ENCODE measurements around the gene PRICKLE3. TPM values are rescaled to one million over a fixed set of nuclear protein-coding genes. Genes with fewer than 3 reads are reported as not detected.

Gene PRICKLE3
- total RNA-seq, 2 donors from 2014 or later, result 10.7 to 12.0 TPM

DNA sequence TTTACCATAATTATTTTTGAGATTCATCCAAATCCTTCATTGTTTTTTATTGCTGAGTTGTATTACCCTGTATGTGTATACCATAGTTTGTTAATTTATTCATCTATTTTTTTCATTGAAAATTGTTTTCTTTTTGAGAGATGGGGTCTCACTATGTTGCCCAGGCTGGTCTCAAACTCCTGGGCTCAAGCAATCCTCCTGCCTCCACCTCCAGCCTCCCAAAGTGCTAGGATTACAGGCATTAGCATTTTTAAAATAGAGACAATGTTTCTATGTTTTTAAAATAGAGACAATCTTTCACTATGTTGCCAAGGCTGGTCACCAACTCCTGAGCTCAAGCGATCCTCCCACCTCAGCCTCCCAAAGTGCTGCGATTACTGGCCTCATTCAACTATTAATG is 25.3 kb downstream of the PRICKLE3 start:
- no CpG with 5 or more reads among the region's 2 CpGs for WGBS, 2 experiments (ENCODE audit: insufficient coverage in 1 of 2, insufficient read length in 1 of 2)
- Histone ChIP-seq H3K9me3 (ENCODE audit: control insufficient read depth, low read length) (no peaks in the 10 kb centered on the region), H3K4me3 (ENCODE audit: low read length) (no peak overlapping the region), H3K4me1 (ENCODE audit: control insufficient read depth, insufficient read depth, low read length) (no peaks in the 10 kb centered on the region), H3K36me3 (ENCODE audit: control insufficient read depth, insufficient read depth, low read length) (no peaks in the 10 kb centered on the region), H3K27me3 (ENCODE audit: control insufficient read depth, insufficient read depth, low read length, poor library complexity, severe bottlenecking) (peaks cover 6% of the 10 kb centered on the region), H3K27ac (ENCODE audit: low read depth, low read length) (no peak overlapping the region), H3K9ac (ENCODE audit: extremely low read depth, low read length, poor library complexity, severe bottlenecking) (no peak overlapping the region)
- Mint-ChIP-seq H3K36me3 (ENCODE audit: low read depth) (no peaks in the 10 kb centered on the region), H3K27me3 (ENCODE audit: insufficient read depth) (peaks cover 54% of the 10 kb centered on the region), H3K4me3 (no peak overlapping the region), H3K9me3 (peaks cover 63% of the 10 kb centered on the region), H3K27ac (no peak overlapping the region), H3K4me1 (no peaks in the 10 kb centered on the region)
- no peak for TF ChIP-seq CTCF (conservative IDR thresholded peaks at IDR 0.05)
- no peak for DNase-seq

DNA sequence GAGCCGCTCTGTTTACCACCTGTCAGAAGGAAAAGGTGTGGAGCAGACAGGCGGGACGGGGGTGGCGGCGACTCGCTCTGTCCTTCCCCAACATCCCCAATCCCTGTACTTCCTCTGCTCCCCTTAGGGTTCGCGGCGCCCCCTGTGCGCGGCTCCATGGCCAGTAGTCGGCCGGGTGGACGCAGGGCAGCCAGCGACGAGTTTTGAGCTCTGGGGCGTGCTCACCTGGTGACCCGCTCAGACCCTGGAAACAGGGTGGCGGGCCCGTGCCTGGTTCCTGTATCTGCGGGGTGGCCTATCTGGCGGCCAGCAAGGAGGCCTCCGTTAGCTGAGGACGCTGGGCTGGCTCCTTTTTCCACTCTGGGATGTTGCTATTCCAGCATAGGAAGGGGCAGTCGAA is 29.0 kb downstream of the PRICKLE3 start:
- no peak for TF ChIP-seq CTCF (conservative IDR thresholded peaks at IDR 0.05)
- H3K9ac ChIP-seq (ENCODE audit: extremely low read depth, low read length, poor library complexity, severe bottlenecking), result no peak overlapping the region
- Mint-ChIP-seq H3K36me3 (ENCODE audit: low read depth) (no peaks in the 10 kb centered on the region), H3K27me3 (ENCODE audit: insufficient read depth) (peaks cover 38% of the 10 kb centered on the region), H3K4me1 (no peaks in the 10 kb centered on the region), H3K27ac (no peak overlapping the region), H3K9me3 (peaks cover 62% of the 10 kb centered on the region), H3K4me3 (peak overlapping the region; percentile 74)
- 84 to 90% methylated on average over 2 to 21 of the region's 25 CpGs for WGBS, 2 experiments (ENCODE audit: insufficient coverage in 1 of 2, insufficient read length in 1 of 2)
- no peaks in the 10 kb centered on the region for H3K36me3 ChIP-seq (ENCODE audit: control insufficient read depth, insufficient read depth, low read length)
- H3K27me3 ChIP-seq (ENCODE audit: control insufficient read depth, insufficient read depth, low read length, poor library complexity, severe bottlenecking), result no peaks in the 10 kb centered on the region
- no peak overlapping the region for H3K4me3 ChIP-seq (ENCODE audit: low read length)
- H3K4me1 ChIP-seq (ENCODE audit: control insufficient read depth, insufficient read depth, low read length), result no peaks in the 10 kb centered on the region
- peak; percentile 57 for DNase-seq
- no peak overlapping the region for H3K27ac ChIP-seq (ENCODE audit: low read depth, low read length)
- no peaks in the 10 kb centered on the region for H3K9me3 ChIP-seq (ENCODE audit: control insufficient read depth, low read length)

DNA sequence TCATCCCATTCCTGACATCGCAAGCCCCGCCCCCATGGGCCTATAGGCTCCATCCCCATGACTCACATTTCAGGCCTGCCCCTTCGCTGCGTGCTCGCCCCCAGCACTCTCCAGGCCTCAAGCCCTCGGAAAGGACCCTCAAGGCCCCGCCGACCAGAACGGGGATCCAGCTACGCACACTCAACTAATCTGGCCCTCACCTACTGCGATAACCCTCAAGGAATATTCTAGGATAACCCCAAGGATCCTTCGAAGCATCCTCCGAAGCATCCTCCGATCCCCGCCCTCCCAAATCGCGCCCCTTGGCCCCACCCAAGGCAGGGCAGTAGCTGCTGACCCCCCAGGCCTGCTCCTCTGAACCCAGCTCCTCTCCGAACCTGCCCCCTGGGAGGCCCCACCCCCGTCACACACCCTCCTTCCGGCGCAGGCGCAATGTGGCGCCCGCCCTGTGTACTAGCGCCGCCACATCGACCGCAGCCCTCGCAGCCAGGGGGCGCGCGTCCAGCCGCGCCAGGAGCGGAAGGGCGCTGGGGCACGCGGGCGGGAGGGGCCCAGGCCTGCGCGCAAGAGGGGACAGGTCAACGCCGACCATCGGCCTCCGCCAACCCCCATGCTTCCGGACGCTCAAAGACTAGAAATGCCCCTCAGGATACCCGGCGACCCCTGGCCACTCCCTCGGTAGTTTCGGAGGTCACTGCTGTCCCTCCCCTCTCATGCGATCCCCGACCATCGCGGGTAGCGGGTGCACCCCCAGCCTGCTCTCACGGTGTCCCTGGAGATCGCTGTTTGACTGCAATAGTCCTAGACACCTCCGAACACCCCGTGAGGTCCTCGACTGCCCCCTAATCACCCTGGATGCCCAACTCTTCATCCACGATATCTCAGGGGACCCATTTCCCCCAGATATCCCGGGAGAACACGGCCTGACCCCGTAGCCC is 30.0 kb downstream of the PRICKLE3 start:
- H3K9ac ChIP-seq (ENCODE audit: extremely low read depth, low read length, poor library complexity, severe bottlenecking), result peak overlapping the region; percentile 67
- peak; percentile 90 for DNase-seq
- H3K4me3 Mint-ChIP-seq, result peak overlapping the region; percentile 74
- H3K27me3 ChIP-seq (ENCODE audit: control insufficient read depth, insufficient read depth, low read length, poor library complexity, severe bottlenecking), result no peaks in the 10 kb centered on the region
- 12 to 17% methylated on average over 13 to 60 of the region's 65 CpGs for WGBS, 2 experiments (ENCODE audit: insufficient coverage in 1 of 2, insufficient read length in 1 of 2)
- H3K4me3 ChIP-seq (ENCODE audit: low read length), result peak overlapping the region; percentile 72
- H3K27ac Mint-ChIP-seq, result peak overlapping the region; percentile 94
- H3K36me3 Mint-ChIP-seq (ENCODE audit: low read depth), result no peaks in the 10 kb centered on the region
- no peaks in the 10 kb centered on the region for H3K9me3 ChIP-seq (ENCODE audit: control insufficient read depth, low read length)
- H3K36me3 ChIP-seq (ENCODE audit: control insufficient read depth, insufficient read depth, low read length), result no peaks in the 10 kb centered on the region
- H3K4me1 ChIP-seq (ENCODE audit: control insufficient read depth, insufficient read depth, low read length), result no peaks in the 10 kb centered on the region
- no peaks in the 10 kb centered on the region for H3K4me1 Mint-ChIP-seq
- peak overlapping the region; percentile 93 for H3K27ac ChIP-seq (ENCODE audit: low read depth, low read length)
- TF ChIP-seq CTCF (conservative IDR thresholded peaks at IDR 0.05), result peak; percentile 78
- peaks cover 56% of the 10 kb centered on the region for H3K9me3 Mint-ChIP-seq
- H3K27me3 Mint-ChIP-seq (ENCODE audit: insufficient read depth), result peaks cover 32% of the 10 kb centered on the region
